ENCODE data around the gene CTAGE1.

Gene CTAGE1

GRCh38 chr18:22446911-22447310 is 29.2 kb upstream of the CTAGE1 start:
- Histone ChIP-seq H3K4me1 (ENCODE audit: control insufficient read depth, low read depth, low read length) (no peaks in the 10 kb centered on the region), H2BK15ac (replicated peaks; ENCODE audit: low read depth) (no peak overlapping the region)

GRCh38 chr18:22446325-22446724 is 28.6 kb upstream of the CTAGE1 start:
- H3K79me2 ChIP-seq (ENCODE audit: control insufficient read depth, insufficient read depth, low read length): no peaks in the 10 kb centered on the region
- no peak overlapping the region for H3K56ac ChIP-seq (ENCODE audit: low read length)
- H3K4me3 ChIP-seq (ENCODE audit: low read length): no peak overlapping the region
- H2BK120ac ChIP-seq (ENCODE audit: low read depth, low read length): no peak overlapping the region
- H3K9ac ChIP-seq (ENCODE audit: low read length): no peak overlapping the region
- no peak overlapping the region for H3K18ac ChIP-seq (ENCODE audit: low read length)
- H3K23ac ChIP-seq (ENCODE audit: low read length): no peak overlapping the region
- H2AK5ac ChIP-seq (ENCODE audit: low read length): no peak overlapping the region
- H4K5ac ChIP-seq (ENCODE audit: low read length): no peak overlapping the region
- H3K4me1 ChIP-seq (ENCODE audit: control insufficient read depth, low read depth, low read length): no peaks in the 10 kb centered on the region
- no peaks in the 10 kb centered on the region for H3K79me1 ChIP-seq (ENCODE audit: low read length)
- no peak overlapping the region for H2BK5ac ChIP-seq (ENCODE audit: low read length)
- no peak overlapping the region for H3K27ac ChIP-seq (ENCODE audit: low read depth, low read length)
- no peak overlapping the region for H3K4me2 ChIP-seq (ENCODE audit: low read length)
- H3K36me3 ChIP-seq (ENCODE audit: control insufficient read depth, insufficient read depth, low read length): no peaks in the 10 kb centered on the region
- H3K27me3 ChIP-seq (ENCODE audit: insufficient read depth, low read length, poor library complexity): no peaks in the 10 kb centered on the region
- no peak for DNase-seq
- H4K8ac ChIP-seq (ENCODE audit: low read depth, low read length): no peak overlapping the region
- H2BK15ac ChIP-seq (replicated peaks; ENCODE audit: low read depth): no peak overlapping the region
- no CpG with 5 or more reads among the region's 6 CpGs for WGBS (ENCODE audit: extremely low coverage, insufficient coverage, low lambda C conversion rate)
- H3K4ac ChIP-seq (ENCODE audit: low read depth, low read length): no peak overlapping the region

More at GRCh38 chr18:22446911-22447310, 29.2 kb upstream of the CTAGE1 start:
- H3K27ac ChIP-seq (ENCODE audit: low read depth, low read length): no peak overlapping the region
- H2BK5ac ChIP-seq (ENCODE audit: low read length): no peak overlapping the region
- no peak for DNase-seq
- no peak overlapping the region for H3K56ac ChIP-seq (ENCODE audit: low read length)
- H2AK5ac ChIP-seq (ENCODE audit: low read length): no peak overlapping the region
- no peak overlapping the region for H2BK120ac ChIP-seq (ENCODE audit: low read depth, low read length)
- H3K27me3 ChIP-seq (ENCODE audit: insufficient read depth, low read length, poor library complexity): no peaks in the 10 kb centered on the region
- no peak overlapping the region for H3K4me3 ChIP-seq (ENCODE audit: low read length)
- H3K4me2 ChIP-seq (ENCODE audit: low read length): no peak overlapping the region
- no peak overlapping the region for H3K4ac ChIP-seq (ENCODE audit: low read depth, low read length)
- H3K9ac ChIP-seq (ENCODE audit: low read length): no peak overlapping the region
- H4K8ac ChIP-seq (ENCODE audit: low read depth, low read length): no peak overlapping the region
- H3K79me2 ChIP-seq (ENCODE audit: control insufficient read depth, insufficient read depth, low read length): no peaks in the 10 kb centered on the region
- no peak overlapping the region for H3K23ac ChIP-seq (ENCODE audit: low read length)
- WGBS (ENCODE audit: extremely low coverage, insufficient coverage, low lambda C conversion rate): no CpG with 5 or more reads among the region's 4 CpGs
- no peak overlapping the region for H3K18ac ChIP-seq (ENCODE audit: low read length)
- no peak overlapping the region for H4K5ac ChIP-seq (ENCODE audit: low read length)
- H3K36me3 ChIP-seq (ENCODE audit: control insufficient read depth, insufficient read depth, low read length): no peaks in the 10 kb centered on the region
- H3K79me1 ChIP-seq (ENCODE audit: low read length): no peaks in the 10 kb centered on the region

GRCh38 chr18:22441638-22442037 is 23.9 kb upstream of the CTAGE1 start:
- Histone ChIP-seq H2BK120ac (ENCODE audit: low read depth, low read length) (no peak overlapping the region), H3K23ac (ENCODE audit: low read length) (no peak overlapping the region), H3K79me2 (ENCODE audit: control insufficient read depth, insufficient read depth, low read length) (no peaks in the 10 kb centered on the region), H3K27me3 (ENCODE audit: insufficient read depth, low read length, poor library complexity) (no peaks in the 10 kb centered on the region), H3K56ac (ENCODE audit: low read length) (no peak overlapping the region), H2AK5ac (ENCODE audit: low read length) (no peak overlapping the region), H3K18ac (ENCODE audit: low read length) (no peak overlapping the region), H3K36me3 (ENCODE audit: control insufficient read depth, insufficient read depth, low read length) (no peaks in the 10 kb centered on the region), H2BK5ac (ENCODE audit: low read length) (no peak overlapping the region), H3K9ac (ENCODE audit: low read length) (no peak overlapping the region), H3K4ac (ENCODE audit: low read depth, low read length) (no peak overlapping the region), H2BK15ac (replicated peaks; ENCODE audit: low read depth) (no peak overlapping the region), H3K27ac (ENCODE audit: low read depth, low read length) (no peak overlapping the region), H3K4me3 (ENCODE audit: low read length) (no peak overlapping the region), H4K5ac (ENCODE audit: low read length) (no peak overlapping the region), H3K4me1 (ENCODE audit: control insufficient read depth, low read depth, low read length) (no peaks in the 10 kb centered on the region), H3K79me1 (ENCODE audit: low read length) (no peaks in the 10 kb centered on the region), H4K8ac (ENCODE audit: low read depth, low read length) (no peak overlapping the region), H3K4me2 (ENCODE audit: low read length) (no peak overlapping the region)
- DNase-seq: no peak

GRCh38 chr18:22439447-22439846 is 21.7 kb upstream of the CTAGE1 start:
- H4K8ac ChIP-seq (ENCODE audit: low read depth, low read length): no peak overlapping the region
- no peaks in the 10 kb centered on the region for H3K79me1 ChIP-seq (ENCODE audit: low read length)
- H3K36me3 ChIP-seq (ENCODE audit: control insufficient read depth, insufficient read depth, low read length): no peaks in the 10 kb centered on the region
- H3K23ac ChIP-seq (ENCODE audit: low read length): no peak overlapping the region
- H3K79me2 ChIP-seq (ENCODE audit: control insufficient read depth, insufficient read depth, low read length): no peaks in the 10 kb centered on the region
- H2BK15ac ChIP-seq (replicated peaks; ENCODE audit: low read depth): no peak overlapping the region
- no peaks in the 10 kb centered on the region for H3K27me3 ChIP-seq (ENCODE audit: insufficient read depth, low read length, poor library complexity)
- no peak overlapping the region for H2BK5ac ChIP-seq (ENCODE audit: low read length)
- no peak overlapping the region for H3K4me2 ChIP-seq (ENCODE audit: low read length)
- no peak overlapping the region for H3K4ac ChIP-seq (ENCODE audit: low read depth, low read length)
- H2BK120ac ChIP-seq (ENCODE audit: low read depth, low read length): no peak overlapping the region
- no peak overlapping the region for H3K56ac ChIP-seq (ENCODE audit: low read length)
- no peak overlapping the region for H4K5ac ChIP-seq (ENCODE audit: low read length)
- H3K4me3 ChIP-seq (ENCODE audit: low read length): no peak overlapping the region
- DNase-seq: no peak
- no peaks in the 10 kb centered on the region for H3K4me1 ChIP-seq (ENCODE audit: control insufficient read depth, low read depth, low read length)
- no peak overlapping the region for H3K18ac ChIP-seq (ENCODE audit: low read length)
- H3K27ac ChIP-seq (ENCODE audit: low read depth, low read length): no peak overlapping the region
- H3K9ac ChIP-seq (ENCODE audit: low read length): no peak overlapping the region
- no peak overlapping the region for H2AK5ac ChIP-seq (ENCODE audit: low read length)

- H4K8ac ChIP-seq (ENCODE audit: low read depth, low read length): no peak overlapping the region
- H3K56ac ChIP-seq (ENCODE audit: low read length): no peak overlapping the region
- H3K36me3 ChIP-seq (ENCODE audit: control insufficient read depth, insufficient read depth, low read length): no peaks in the 10 kb centered on the region
- H2BK120ac ChIP-seq (ENCODE audit: low read depth, low read length): no peak overlapping the region
- no peak overlapping the region for H3K18ac ChIP-seq (ENCODE audit: low read length)
- H2AK5ac ChIP-seq (ENCODE audit: low read length): no peak overlapping the region
- H3K4ac ChIP-seq (ENCODE audit: low read depth, low read length): no peak overlapping the region
- no peak overlapping the region for H3K4me2 ChIP-seq (ENCODE audit: low read length)
- H3K79me2 ChIP-seq (ENCODE audit: control insufficient read depth, insufficient read depth, low read length): no peaks in the 10 kb centered on the region
- H3K23ac ChIP-seq (ENCODE audit: low read length): no peak overlapping the region
- H3K27me3 ChIP-seq (ENCODE audit: insufficient read depth, low read length, poor library complexity): no peaks in the 10 kb centered on the region
- H3K79me1 ChIP-seq (ENCODE audit: low read length): no peaks in the 10 kb centered on the region
- H3K4me1 ChIP-seq (ENCODE audit: control insufficient read depth, low read depth, low read length): no peaks in the 10 kb centered on the region
- H4K5ac ChIP-seq (ENCODE audit: low read length): no peak overlapping the region
- no peak overlapping the region for H2BK5ac ChIP-seq (ENCODE audit: low read length)
- H2BK15ac ChIP-seq (replicated peaks; ENCODE audit: low read depth): no peak overlapping the region
- no peak for DNase-seq
- no peak overlapping the region for H3K9ac ChIP-seq (ENCODE audit: low read length)
- WGBS (ENCODE audit: extremely low coverage, insufficient coverage, low lambda C conversion rate): no CpG with 5 or more reads among the region's 4 CpGs
- no peak overlapping the region for H3K27ac ChIP-seq (ENCODE audit: low read depth, low read length)
- H3K4me3 ChIP-seq (ENCODE audit: low read length): no peak overlapping the region
These were observed 18.4 kb upstream of the CTAGE1 start for GRCh38 chr18:22436136-22436535.

- Histone ChIP-seq H3K27me3 (ENCODE audit: insufficient read depth, low read length, poor library complexity) (no peaks in the 10 kb centered on the region), H3K9ac (ENCODE audit: low read length) (no peak overlapping the region), H3K4ac (ENCODE audit: low read depth, low read length) (no peak overlapping the region), H3K4me2 (ENCODE audit: low read length) (no peak overlapping the region), H2BK5ac (ENCODE audit: low read length) (no peak overlapping the region), H3K79me2 (ENCODE audit: control insufficient read depth, insufficient read depth, low read length) (no peaks in the 10 kb centered on the region), H2AK5ac (ENCODE audit: low read length) (no peak overlapping the region), H2BK120ac (ENCODE audit: low read depth, low read length) (no peak overlapping the region), H3K36me3 (ENCODE audit: control insufficient read depth, insufficient read depth, low read length) (no peaks in the 10 kb centered on the region), H3K18ac (ENCODE audit: low read length) (no peak overlapping the region), H4K5ac (ENCODE audit: low read length) (no peak overlapping the region), H2BK15ac (replicated peaks; ENCODE audit: low read depth) (no peak overlapping the region), H3K4me3 (ENCODE audit: low read length) (no peak overlapping the region), H4K8ac (ENCODE audit: low read depth, low read length) (no peak overlapping the region), H3K79me1 (ENCODE audit: low read length) (no peaks in the 10 kb centered on the region), H3K4me1 (ENCODE audit: control insufficient read depth, low read depth, low read length) (no peaks in the 10 kb centered on the region), H3K27ac (ENCODE audit: low read depth, low read length) (no peak overlapping the region), H3K23ac (ENCODE audit: low read length) (no peak overlapping the region), H3K56ac (ENCODE audit: low read length) (no peak overlapping the region)
- DNase-seq: no peak
- no CpG with 5 or more reads among the region's 5 CpGs for WGBS (ENCODE audit: extremely low coverage, insufficient coverage, low lambda C conversion rate)
These were observed 17.4 kb upstream of the CTAGE1 start for GRCh38 chr18:22434973-22435608.

Data from mesendoderm (in vitro differentiated cells).